MCF 10A (cell line): ENCODE measurements around the gene UVSSA. TPM values are rescaled to one million over a fixed set of nuclear protein-coding genes. Genes with fewer than 3 reads are reported as not detected.

ENCODE experiments used
- BruUV-seq: library from RNA; stranded (reverse); fragments of 400-500 nt; replicated peaks from 2 replicates; lab custom pipeline; 2021; lab: Mats Ljungman, UMichigan
- CTCF ChIA-PET: fragments of 300-600 bp; sonication (Branson Sonifier 250); formaldehyde crosslinking; extraction: SDS; loops from one replicate; lab custom pipeline; 2021; ENCODE audit warnings: antibody characterized with exemption, inconsistent platforms; lab: Yijun Ruan, JAX
- POLR2A ChIA-PET: fragments of 300-600, 350-650 bp; sonication (Branson Sonifier 250); formaldehyde crosslinking; extraction: SDS; loops from one replicate; lab custom pipeline; 2020; ENCODE audit warnings: antibody characterized with exemption, inconsistent platforms; lab: Yijun Ruan, JAX
- DNase-seq: peaks from one replicate; pipeline ENCODE4 v3.0.0-alpha.2; 2018; ENCODE audit not compliant: unreplicated experiment
- H3K27ac Mint-ChIP-seq: one replicate; pipeline ENCODE4 v1.8.0; 2022; ENCODE audit warnings: mild to moderate bottlenecking, low read depth, mixed read lengths; ENCODE audit not compliant: unreplicated experiment
- H3K27me3 Mint-ChIP-seq: one replicate; pipeline ENCODE4 v1.8.0; 2022; ENCODE audit warnings: mixed read lengths; ENCODE audit not compliant: insufficient read depth, unreplicated experiment
- H3K36me3 Mint-ChIP-seq: one replicate; pipeline ENCODE4 v1.8.0; 2022; ENCODE audit warnings: mild to moderate bottlenecking, moderate library complexity, mixed read lengths; ENCODE audit not compliant: insufficient read depth, unreplicated experiment
- H3K4me1 Mint-ChIP-seq: one replicate; pipeline ENCODE4 v1.8.0; 2022; ENCODE audit warnings: mixed read lengths; ENCODE audit not compliant: insufficient read depth, unreplicated experiment
- H3K4me3 Mint-ChIP-seq: one replicate; pipeline ENCODE4 v1.8.0; 2022; ENCODE audit warnings: mild to moderate bottlenecking, moderate library complexity, mixed read lengths; ENCODE audit not compliant: unreplicated experiment
- H3K9me3 Mint-ChIP-seq: one replicate; pipeline ENCODE4 v1.8.0; 2022; ENCODE audit warnings: mixed read lengths; ENCODE audit not compliant: unreplicated experiment
- CTCF ChIP-seq: fragments of 200-600 bp; IDR thresholded peaks from one replicate; pipeline ENCODE4 v1.8.0; 2022; ENCODE audit warnings: antibody characterized with exemption, mild to moderate bottlenecking; ENCODE audit not compliant: unreplicated experiment
- intact Hi-C: fragments of 100-400 bp; cut with micrococcal nuclease; formaldehyde crosslinking; loops from 2 replicates; pipeline ENCODE4 v1.14.1; 2022
- total RNA-seq: library from RNA; stranded (reverse); gene quantifications from 2 replicates; pipeline ENCODE4 v1.2.3, GENCODE V29; 2022

Gene UVSSA
- total RNA-seq, 1 experiment from 2014 or later: 43.6 TPM

- H3K27ac Mint-ChIP-seq: peak overlapping the region; percentile 31
- TF ChIP-seq CTCF: no peak
- H3K9me3 Mint-ChIP-seq: no peaks in the 10 kb centered on the region
- no peak overlapping the region for H3K4me3 Mint-ChIP-seq
- intact Hi-C loops: no loop called here
- ChIA-PET POLR2A (no interaction called here), CTCF (no interaction called here)
- DNase-seq: no peak
- no peaks in the 10 kb centered on the region for H3K27me3 Mint-ChIP-seq
- no TSS peak for BruUV-seq
- H3K36me3 Mint-ChIP-seq: peaks cover 62% of the 10 kb centered on the region
- H3K4me1 Mint-ChIP-seq: peaks cover 9% of the 10 kb centered on the region
These were observed 34.0 kb upstream of the UVSSA start for GRCh38 chr4:1312821-1313640.

GRCh38 chr4:1315306-1315705 is 31.7 kb upstream of the UVSSA start:
- intact Hi-C loops: no loop called here
- no peaks in the 10 kb centered on the region for H3K27me3 Mint-ChIP-seq
- H3K36me3 Mint-ChIP-seq: peaks cover 77% of the 10 kb centered on the region
- no peak for TF ChIP-seq CTCF
- no peak overlapping the region for H3K27ac Mint-ChIP-seq
- DNase-seq: no peak
- H3K4me1 Mint-ChIP-seq: no peaks in the 10 kb centered on the region
- no peaks in the 10 kb centered on the region for H3K9me3 Mint-ChIP-seq
- POLR2A ChIA-PET: no interaction called here
- no TSS peak for BruUV-seq
- H3K4me3 Mint-ChIP-seq: no peak overlapping the region
- CTCF ChIA-PET: interaction anchor here (0.8 to 1.2 kb wide), 2 partner anchors 8 to 12 kb away, joined by 3 read pairs; no protein-coding TSS in a partner anchor

GRCh38 chr4:1315836-1316536 is 31.0 kb upstream of the UVSSA start:
- no peaks in the 10 kb centered on the region for H3K9me3 Mint-ChIP-seq
- ChIA-PET POLR2A (no interaction called here), CTCF (no interaction called here)
- no peaks in the 10 kb centered on the region for H3K27me3 Mint-ChIP-seq
- no peaks in the 10 kb centered on the region for H3K4me1 Mint-ChIP-seq
- intact Hi-C loops: no loop called here
- TF ChIP-seq CTCF: no peak
- peaks cover 80% of the 10 kb centered on the region for H3K36me3 Mint-ChIP-seq
- H3K27ac Mint-ChIP-seq: no peak overlapping the region
- no peak overlapping the region for H3K4me3 Mint-ChIP-seq
- DNase-seq: no peak
- no TSS peak for BruUV-seq

GRCh38 chr4:1316537-1317168 is 30.4 kb upstream of the UVSSA start:
- CTCF ChIA-PET: no interaction called here
- BruUV-seq: no TSS peak
- H3K4me3 Mint-ChIP-seq: no peak overlapping the region
- no peaks in the 10 kb centered on the region for H3K4me1 Mint-ChIP-seq
- no peak for DNase-seq
- intact Hi-C loops: no loop called here
- no peak for TF ChIP-seq CTCF
- no peak overlapping the region for H3K27ac Mint-ChIP-seq
- H3K9me3 Mint-ChIP-seq: no peaks in the 10 kb centered on the region
- H3K36me3 Mint-ChIP-seq: peaks cover 82% of the 10 kb centered on the region
- no peaks in the 10 kb centered on the region for H3K27me3 Mint-ChIP-seq
- POLR2A ChIA-PET: no interaction called here
